NT2/D1 (cell line): ENCODE measurements around the gene CRYBG1.

ENCODE experiments used
- YY1 ChIP-seq: IDR thresholded peaks from 2 replicates; pipeline ENCODE4 v1.6.1; 2011; ENCODE audit not compliant: insufficient read length, insufficient read depth
- ZNF274 ChIP-seq: IDR thresholded peaks from 2 replicates; pipeline ENCODE4 v1.6.1; 2011; ENCODE audit warnings: mild to moderate bottlenecking, low read depth, low read length

- TF ChIP-seq YY1 (no peak), ZNF274 (no peak)
Measured at GRCh38 chr6:106530026-106530425, 169.5 kb downstream of the CRYBG1 start.
